Activated T-cell treated with anti-CD3 and anti-CD28 coated beads for 24 hours (primary cell): ENCODE data around the gene C1QL3.

ENCODE experiments used
- DNase-seq: peaks from one replicate; pipeline ENCODE4 v3.0.0-alpha.2; 2020; ENCODE audit warnings: low read depth

Gene C1QL3

GRCh38 chr10:16521311-16522016 is at the start of gene C1QL3:
TSS of gene C1QL3 (minus strand) at chr10:16521879. CDS start at chr10:16521065, 814 bp downstream.
- DNase-seq, result no peak

GRCh38 chr10:16570731-16571130 is 49.1 kb upstream of the C1QL3 start:
- DNase-seq, result no peak

GRCh38 chr10:16566202-16566805 is 44.6 kb upstream of the C1QL3 start:
- no peak for DNase-seq

- DNase-seq, result no peak
Observed at GRCh38 chr10:16565604-16566003, 43.9 kb upstream of the C1QL3 start.

- DNase-seq, result no peak
Observed at GRCh38 chr10:16562891-16563290, 41.2 kb upstream of the C1QL3 start.

GRCh38 chr10:16559236-16559773 is 37.6 kb upstream of the C1QL3 start:
- no peak for DNase-seq

GRCh38 chr10:16547973-16548372 is 26.3 kb upstream of the C1QL3 start:
- DNase-seq, result no peak

- DNase-seq, result no peak
Observed at GRCh38 chr10:16545116-16545736, 23.5 kb upstream of the C1QL3 start.

- DNase-seq, result no peak
Observed at GRCh38 chr10:16544591-16544990, 22.9 kb upstream of the C1QL3 start.

GRCh38 chr10:16544099-16544498 is 22.4 kb upstream of the C1QL3 start:
- DNase-seq, result no peak

- DNase-seq, result no peak
Observed at GRCh38 chr10:16536155-16536554, 14.5 kb upstream of the C1QL3 start.

- no peak for DNase-seq
Observed at GRCh38 chr10:16529853-16530252, 8.2 kb upstream of the C1QL3 start.

GRCh38 chr10:16527452-16527851 is 5.8 kb upstream of the C1QL3 start:
- no peak for DNase-seq

GRCh38 chr10:16520900-16521299 is 779 bp downstream of the C1QL3 start:
- peak; percentile 15 for DNase-seq

GRCh38 chr10:16519908-16520861 is 1.5 kb downstream of the C1QL3 start:
- no peak for DNase-seq

GRCh38 chr10:16519250-16519907 is 2.3 kb downstream of the C1QL3 start:
- DNase-seq, result no peak

GRCh38 chr10:16518822-16519221 is 2.9 kb downstream of the C1QL3 start:
- DNase-seq, result no peak

GRCh38 chr10:16510843-16511242 is 10.8 kb downstream of the C1QL3 start:
- no peak for DNase-seq

GRCh38 chr10:16509996-16510395 is 11.7 kb downstream of the C1QL3 start:
- no peak for DNase-seq

GRCh38 chr10:16505161-16505560 is 16.5 kb downstream of the C1QL3 start:
- no peak for DNase-seq

GRCh38 chr10:16497911-16498310 is 23.8 kb downstream of the C1QL3 start:
- no peak for DNase-seq
